ENCODE data around the gene ZNF507. TPM values are rescaled to one million over a fixed set of nuclear protein-coding genes. Genes with fewer than 3 reads are reported as not detected.
A peak's percentile ranks its signal among the peaks of the same experiment; 100 is the strongest.

The ZNF507 gene
- total and polyA plus RNA-seq, 2 donors from 2014 or later: 3.4 to 23.5 TPM

DNA sequence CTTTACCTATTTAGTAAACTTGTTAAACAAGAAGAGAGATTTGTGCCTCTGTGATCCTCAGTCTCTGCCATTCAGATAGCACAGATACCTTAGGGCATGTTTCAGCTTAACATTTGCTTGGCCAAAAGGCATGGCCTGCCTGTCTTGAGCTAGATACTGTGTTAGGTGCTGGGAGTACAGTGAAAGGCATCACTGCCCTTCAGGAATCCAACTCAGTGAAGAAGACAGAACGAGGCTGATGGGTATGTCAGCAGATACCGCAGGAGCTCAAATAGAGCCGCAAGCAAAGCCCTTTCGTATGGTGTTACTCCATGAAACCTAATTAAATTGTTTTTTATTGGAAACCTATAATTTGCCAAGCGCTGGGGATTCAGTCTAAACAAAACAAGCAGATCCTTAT, 12.9 kb downstream of the ZNF507 start:
- Histone ChIP-seq H3K4me3 (ENCODE audit: low read length in 3 of 3) (no peak overlapping the region), H3K9ac (ENCODE audit: low read length in 3 of 3) (no peak overlapping the region), H3K27me3 (ENCODE audit: control insufficient read depth, insufficient read depth, low read length) (no peaks in the 10 kb centered on the region), H3K27ac (ENCODE audit: low read depth in 2 of 2, low read length in 2 of 2) (no peak overlapping the region), H3K9me3 (ENCODE audit: control insufficient read depth in 2 of 3, insufficient read depth in 1 of 3, low read length in 3 of 3) (no peaks in the 10 kb centered on the region), H3K4me1 (ENCODE audit: control insufficient read depth in 2 of 3, insufficient read depth in 2 of 3, low read depth in 1 of 3, low read length in 3 of 3) (peaks cover 0 to 4% (median 0%) of the 10 kb centered on the region in 3 donors), H3K36me3 (ENCODE audit: control insufficient read depth in 2 of 3, insufficient read depth in 3 of 3, low read length in 3 of 3) (peaks cover 15 to 46% (median 22%) of the 10 kb centered on the region in 3 donors)
- TF ChIP-seq, protein P1, sequence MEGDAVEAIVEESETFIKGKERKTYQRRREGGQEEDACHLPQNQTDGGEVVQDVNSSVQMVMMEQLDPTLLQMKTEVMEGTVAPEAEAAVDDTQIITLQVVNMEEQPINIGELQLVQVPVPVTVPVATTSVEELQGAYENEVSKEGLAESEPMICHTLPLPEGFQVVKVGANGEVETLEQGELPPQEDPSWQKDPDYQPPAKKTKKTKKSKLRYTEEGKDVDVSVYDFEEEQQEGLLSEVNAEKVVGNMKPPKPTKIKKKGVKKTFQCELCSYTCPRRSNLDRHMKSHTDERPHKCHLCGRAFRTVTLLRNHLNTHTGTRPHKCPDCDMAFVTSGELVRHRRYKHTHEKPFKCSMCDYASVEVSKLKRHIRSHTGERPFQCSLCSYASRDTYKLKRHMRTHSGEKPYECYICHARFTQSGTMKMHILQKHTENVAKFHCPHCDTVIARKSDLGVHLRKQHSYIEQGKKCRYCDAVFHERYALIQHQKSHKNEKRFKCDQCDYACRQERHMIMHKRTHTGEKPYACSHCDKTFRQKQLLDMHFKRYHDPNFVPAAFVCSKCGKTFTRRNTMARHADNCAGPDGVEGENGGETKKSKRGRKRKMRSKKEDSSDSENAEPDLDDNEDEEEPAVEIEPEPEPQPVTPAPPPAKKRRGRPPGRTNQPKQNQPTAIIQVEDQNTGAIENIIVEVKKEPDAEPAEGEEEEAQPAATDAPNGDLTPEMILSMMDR (IDR thresholded peaks at IDR 0.05; ENCODE audit: borderline replicate concordance, extremely low read depth, insufficient read depth): no peak
- intact Hi-C loops (cut with DNase I): no loop called here
- no peak for FAIRE-seq
- DNase-seq: peak in 2 of 5 donors; percentile 45 to 58

- Histone ChIP-seq H3K36me3 (ENCODE audit: control insufficient read depth in 2 of 3, insufficient read depth in 3 of 3, low read length in 3 of 3) (peaks cover 8 to 39% (median 10%) of the 10 kb centered on the region in 3 donors), H3K9ac (ENCODE audit: low read length in 3 of 3) (no peak overlapping the region), H3K4me1 (ENCODE audit: control insufficient read depth in 2 of 3, insufficient read depth in 2 of 3, low read depth in 1 of 3, low read length in 3 of 3) (peaks cover 0 to 4% (median 0%) of the 10 kb centered on the region in 3 donors), H3K9me3 (ENCODE audit: control insufficient read depth in 2 of 3, insufficient read depth in 1 of 3, low read length in 3 of 3) (no peaks in the 10 kb centered on the region), H3K4me3 (ENCODE audit: low read length in 3 of 3) (no peak overlapping the region), H3K27me3 (ENCODE audit: control insufficient read depth, insufficient read depth, low read length) (no peaks in the 10 kb centered on the region), H3K27ac (ENCODE audit: low read depth in 2 of 2, low read length in 2 of 2) (no peak overlapping the region)
- intact Hi-C loops (cut with DNase I): no loop called here
- DNase-seq (no peak), FAIRE-seq (no peak)
- TF ChIP-seq, protein P1 (IDR thresholded peaks at IDR 0.05; ENCODE audit: borderline replicate concordance, extremely low read depth, insufficient read depth): no peak
Measured at GRCh38 chr19:32359581-32359980, 14.2 kb downstream of the ZNF507 start.

DNA sequence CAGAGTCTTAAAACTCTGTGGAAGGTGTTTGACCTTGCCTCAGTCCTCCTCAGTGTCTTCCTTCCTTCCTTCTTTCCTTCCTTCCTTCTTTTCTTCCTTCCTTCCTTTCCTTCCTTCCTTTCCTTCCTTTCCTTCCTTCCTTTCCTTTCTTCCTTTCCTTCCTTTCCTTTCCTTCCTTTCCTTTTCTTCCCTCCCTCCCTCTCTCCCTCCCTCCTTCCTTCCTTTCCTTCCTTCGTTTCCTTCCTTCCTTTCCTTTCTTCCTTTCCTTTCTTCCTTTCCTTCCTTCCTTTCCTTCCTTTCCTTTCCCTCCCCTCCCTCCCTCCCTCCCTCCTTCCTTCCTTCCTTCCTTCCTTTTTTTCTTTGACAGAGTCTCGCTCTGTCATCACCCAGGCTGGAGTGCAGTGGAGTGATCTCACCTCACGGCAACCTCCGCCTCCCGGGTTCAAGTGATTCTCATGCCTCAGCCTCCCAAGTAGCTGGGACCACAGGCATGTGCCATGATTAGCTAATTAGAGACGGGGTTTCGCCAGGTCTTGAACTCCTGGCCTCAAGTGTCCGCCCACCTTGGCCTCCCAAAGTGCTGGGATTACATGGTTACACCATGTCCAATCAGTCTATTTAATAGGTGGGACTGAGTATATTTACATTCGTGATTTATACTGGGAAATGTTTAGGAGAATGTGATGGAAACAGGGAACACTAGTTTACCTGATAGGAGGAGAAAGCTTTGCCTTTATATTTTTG, 16.3 kb downstream of the ZNF507 start:
- intact Hi-C loops (cut with DNase I): no loop called here

More for the DNA sequence above, 16.3 kb downstream of the ZNF507 start:
- H3K36me3 ChIP-seq (ENCODE audit: control insufficient read depth in 2 of 3, insufficient read depth in 3 of 3, low read length in 3 of 3): peaks cover 5 to 38% (median 5%) of the 10 kb centered on the region in 3 donors
- peaks cover 0 to 4% (median 0%) of the 10 kb centered on the region in 3 donors for H3K4me1 ChIP-seq (ENCODE audit: control insufficient read depth in 2 of 3, insufficient read depth in 2 of 3, low read depth in 1 of 3, low read length in 3 of 3)
- no peak overlapping the region for H3K9ac ChIP-seq (ENCODE audit: low read length in 3 of 3)
- no peaks in the 10 kb centered on the region for H3K9me3 ChIP-seq (ENCODE audit: control insufficient read depth in 2 of 3, insufficient read depth in 1 of 3, low read length in 3 of 3)
- H3K4me3 ChIP-seq (ENCODE audit: low read length in 3 of 3): no peak overlapping the region
- H3K27ac ChIP-seq (ENCODE audit: low read depth in 2 of 2, low read length in 2 of 2): no peak overlapping the region
- H3K27me3 ChIP-seq (ENCODE audit: control insufficient read depth, insufficient read depth, low read length): no peaks in the 10 kb centered on the region
- FAIRE-seq: no peak
- DNase-seq: no peak
- TF ChIP-seq, protein P1 (IDR thresholded peaks at IDR 0.05; ENCODE audit: borderline replicate concordance, extremely low read depth, insufficient read depth): no peak

Measured in kidney (tissue), 14 donors.